ENCODE measurements around the gene TIMM50.
A peak's percentile ranks its signal among the peaks of the same experiment; 100 is the strongest.

TIMM50 gene

GRCh38 chr19:39502640-39503417 is 22.2 kb downstream of the TIMM50 start:
- DNase-seq, result peak; percentile 81

- DNase-seq, result no peak
Observed at GRCh38 chr19:39506598-39506943, 25.9 kb downstream of the TIMM50 start.

GRCh38 chr19:39506944-39507714 is 26.5 kb downstream of the TIMM50 start:
- DNase-seq, result peak; percentile 65

GRCh38 chr19:39507715-39508364 is 27.2 kb downstream of the TIMM50 start:
- no peak for DNase-seq

GRCh38 chr19:39508629-39509028 is 28.0 kb downstream of the TIMM50 start:
- no peak for DNase-seq

- no peak for DNase-seq
Observed at GRCh38 chr19:39509233-39509632, 28.6 kb downstream of the TIMM50 start.

GRCh38 chr19:39512988-39513387 is 32.4 kb downstream of the TIMM50 start:
- DNase-seq, result no peak

- DNase-seq, result peak; percentile 21
Observed at GRCh38 chr19:39514840-39515550, 34.4 kb downstream of the TIMM50 start, which contains the start of gene SELENOV. SELENOV (plus strand) TSS chr19:39515139; CDS start chr19:39515213, 74 bp downstream.

- DNase-seq, result no peak
Observed at GRCh38 chr19:39515551-39516191, 35.0 kb downstream of the TIMM50 start.

- no peak for DNase-seq
Observed at GRCh38 chr19:39516270-39516669, 35.6 kb downstream of the TIMM50 start.

GRCh38 chr19:39517432-39517831 is 36.8 kb downstream of the TIMM50 start:
- no peak for DNase-seq

GRCh38 chr19:39518458-39518857 is 37.8 kb downstream of the TIMM50 start:
- no peak for DNase-seq

GRCh38 chr19:39518975-39519374 is 38.3 kb downstream of the TIMM50 start:
- no peak for DNase-seq

- no peak for DNase-seq
Observed at GRCh38 chr19:39520541-39521484, 40.2 kb downstream of the TIMM50 start.

- no peak for DNase-seq
Observed at GRCh38 chr19:39524495-39524894, 43.9 kb downstream of the TIMM50 start.

GRCh38 chr19:39525205-39525604 is 44.6 kb downstream of the TIMM50 start:
- DNase-seq, result no peak

- no peak for DNase-seq
Observed at GRCh38 chr19:39531834-39532232, 51.2 kb downstream of the TIMM50 start.

- peak; percentile 92 for DNase-seq
Observed at GRCh38 chr19:39532233-39533002, 51.8 kb downstream of the TIMM50 start, which contains the start of gene EID2B. EID2B (minus strand) TSS chr19:39532852; CDS start chr19:39532802, 50 bp downstream.

- no peak for DNase-seq
Observed at GRCh38 chr19:39533003-39533512, 52.4 kb downstream of the TIMM50 start.

- DNase-seq, result no peak
Observed at GRCh38 chr19:39533791-39534190, 53.2 kb downstream of the TIMM50 start.

All from activated naive CD4-positive, alpha-beta T cell treated with Interleukin-2 at 50 U/mL for 16 hours (primary cell).